HG02588 (cell line): Measurements from ENCODE around the gene C1RL.

Experiments
- ATAC-seq: cut with Tn5 transposase; IDR thresholded peaks from one replicate; pipeline ENCODE4 v1.9.1; 2021; ENCODE audit warnings: mild to moderate bottlenecking, moderate library complexity; ENCODE audit not compliant: unreplicated experiment

The C1RL gene

DNA sequence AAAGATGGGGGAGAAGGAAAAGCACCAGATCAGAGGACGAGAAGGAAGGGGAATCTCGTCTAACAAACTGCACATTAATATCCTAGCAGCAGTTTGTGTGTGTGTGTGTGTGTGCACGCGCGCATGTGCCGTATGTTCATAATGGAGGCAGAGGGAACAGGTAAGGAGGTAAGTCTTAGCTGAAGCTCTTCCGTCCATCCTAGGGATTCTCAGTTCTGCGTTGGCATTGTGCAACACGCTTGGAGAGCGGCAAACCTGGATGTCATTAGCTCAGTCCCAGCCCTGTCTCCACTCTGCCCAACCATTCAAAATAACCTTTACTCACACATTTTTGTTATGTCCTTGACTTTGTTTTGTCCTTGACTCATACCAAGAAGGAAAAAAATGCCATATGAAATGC is 15.1 kb downstream of the C1RL start:
- no peak for ATAC-seq

DNA sequence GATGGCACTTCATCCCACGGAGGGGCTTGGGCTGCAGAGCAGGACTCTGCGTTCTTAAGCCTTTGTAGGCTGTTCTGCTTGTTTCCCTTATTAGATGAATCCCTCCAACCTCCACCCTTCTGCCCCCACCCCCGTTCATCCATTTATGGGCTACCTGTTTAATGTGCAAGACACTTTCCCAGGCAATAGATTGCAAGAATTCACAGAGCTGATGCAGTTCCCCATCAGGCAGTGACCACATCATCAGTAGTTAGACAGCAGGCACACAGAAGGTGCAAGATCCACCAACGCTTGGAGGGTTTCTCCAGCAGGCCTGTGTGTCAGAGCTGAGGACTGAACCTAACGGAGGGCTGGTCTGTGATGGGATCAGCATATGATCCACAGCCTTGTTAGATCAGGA is 15.5 kb downstream of the C1RL start:
- ATAC-seq: no peak

DNA sequence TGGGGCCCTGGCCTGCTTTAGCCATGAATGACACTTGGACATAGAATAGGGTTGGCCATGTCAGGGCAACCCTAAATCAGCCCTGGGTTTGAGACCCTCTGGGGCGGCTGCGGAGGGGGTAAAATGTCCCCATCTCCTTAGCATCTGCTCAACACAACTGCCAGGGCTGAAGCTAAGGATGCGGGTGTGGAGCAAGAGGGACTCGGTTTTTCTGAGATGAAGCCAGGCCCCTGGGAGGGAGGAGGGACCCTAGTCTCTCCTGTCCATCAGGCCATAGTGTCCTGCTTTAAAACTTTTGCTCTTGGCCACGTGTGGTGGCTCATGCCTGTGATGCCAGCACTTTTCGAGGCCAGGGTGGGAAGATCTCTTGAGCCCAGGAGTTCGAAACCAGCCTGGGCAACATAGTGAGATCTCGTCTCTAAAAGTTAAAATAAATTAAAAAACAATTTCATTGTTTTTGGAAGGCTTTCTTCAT is 16.0 kb downstream of the C1RL start:
- no peak for ATAC-seq

DNA sequence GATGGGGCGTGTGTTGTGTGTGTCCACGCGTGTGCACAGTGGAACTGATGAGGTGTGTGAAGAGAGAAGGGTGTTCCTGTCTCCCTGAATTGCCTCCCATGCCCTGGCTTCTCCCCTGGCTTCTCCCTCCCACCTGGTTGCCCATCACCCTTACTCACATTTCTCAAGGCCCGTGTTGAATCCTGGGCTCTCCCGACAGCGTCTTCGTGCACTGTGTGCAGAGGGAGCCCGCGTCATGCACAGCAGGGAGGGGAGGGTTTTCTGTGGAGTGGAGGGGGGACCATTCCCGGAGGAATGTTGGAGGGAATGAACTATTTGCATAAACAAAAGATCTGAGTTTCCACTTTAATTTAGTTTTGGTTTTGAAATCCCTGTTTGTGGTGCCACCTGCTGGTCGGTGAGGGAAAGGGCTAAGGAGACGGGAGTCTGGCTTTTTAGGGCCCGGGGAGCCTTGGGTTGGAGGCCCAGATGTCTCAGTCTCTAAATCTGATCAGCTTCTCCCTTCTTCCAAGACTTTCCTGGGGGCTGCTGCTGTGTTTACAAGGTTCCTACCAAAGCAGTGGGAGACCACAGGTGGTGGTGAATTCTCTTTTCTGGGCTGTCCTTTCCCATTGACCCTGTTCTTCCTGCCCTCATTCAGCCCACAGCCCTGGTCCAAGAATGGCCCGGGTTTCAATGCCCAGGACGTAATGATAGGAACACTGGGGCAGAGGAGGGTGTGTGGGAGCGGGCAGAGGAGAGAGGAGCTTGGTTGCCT is 16.6 kb downstream of the C1RL start, which contains the start of gene C1R:
Gene C1R, minus strand, starts transcription at position 217 of the 757 bp plus-strand sequence. Its CDS starts 57 bp downstream, at position 160.
- ATAC-seq: no peak

DNA sequence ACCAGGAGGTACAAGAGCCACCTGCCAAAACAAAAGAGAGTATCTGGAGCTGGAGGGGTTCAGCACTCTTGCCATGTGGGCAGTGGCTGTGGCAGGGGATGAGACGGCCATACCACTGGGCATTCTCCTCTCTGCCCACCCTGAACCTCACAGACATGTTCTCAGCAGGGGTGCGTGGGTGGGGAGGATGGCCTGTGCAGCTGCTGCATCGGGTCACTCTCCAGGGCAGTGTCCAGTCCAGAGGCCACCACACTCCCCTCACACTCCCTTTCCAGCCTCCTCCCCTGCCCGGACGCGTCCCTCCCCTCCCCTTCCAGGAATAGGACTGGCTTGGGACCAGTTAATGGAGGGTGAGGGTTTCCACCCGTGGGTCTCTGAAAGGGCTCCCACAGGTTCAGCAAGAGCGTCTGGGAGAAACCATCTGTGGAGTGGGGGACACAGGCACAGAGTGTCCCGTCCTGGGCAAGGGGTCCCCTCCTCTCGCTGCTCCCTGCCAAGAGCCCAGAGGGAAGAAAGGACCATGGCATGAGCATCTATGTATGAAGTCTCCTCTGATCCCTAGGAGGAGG is 17.3 kb downstream of the C1RL start:
- no peak for ATAC-seq

DNA sequence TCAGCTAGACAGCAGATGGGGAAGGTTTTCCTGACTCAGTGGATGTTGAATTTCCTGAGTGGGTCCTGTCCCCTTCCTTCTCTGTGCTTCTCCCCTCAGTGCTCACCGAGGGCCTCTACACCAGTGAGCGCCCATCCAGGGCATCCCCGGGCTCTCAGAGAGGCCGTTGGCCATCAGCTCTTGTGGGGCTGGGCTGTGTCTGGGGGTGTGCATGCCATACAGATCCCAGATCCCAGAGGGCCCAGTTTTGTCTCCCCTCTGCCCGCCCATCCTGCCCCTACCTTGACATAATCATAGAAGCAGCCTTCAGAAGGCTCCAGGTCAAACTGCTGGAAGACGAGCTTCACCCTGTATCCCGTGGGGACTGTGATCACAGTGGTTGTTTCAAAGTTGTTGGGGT is 17.8 kb downstream of the C1RL start:
- no peak for ATAC-seq

DNA sequence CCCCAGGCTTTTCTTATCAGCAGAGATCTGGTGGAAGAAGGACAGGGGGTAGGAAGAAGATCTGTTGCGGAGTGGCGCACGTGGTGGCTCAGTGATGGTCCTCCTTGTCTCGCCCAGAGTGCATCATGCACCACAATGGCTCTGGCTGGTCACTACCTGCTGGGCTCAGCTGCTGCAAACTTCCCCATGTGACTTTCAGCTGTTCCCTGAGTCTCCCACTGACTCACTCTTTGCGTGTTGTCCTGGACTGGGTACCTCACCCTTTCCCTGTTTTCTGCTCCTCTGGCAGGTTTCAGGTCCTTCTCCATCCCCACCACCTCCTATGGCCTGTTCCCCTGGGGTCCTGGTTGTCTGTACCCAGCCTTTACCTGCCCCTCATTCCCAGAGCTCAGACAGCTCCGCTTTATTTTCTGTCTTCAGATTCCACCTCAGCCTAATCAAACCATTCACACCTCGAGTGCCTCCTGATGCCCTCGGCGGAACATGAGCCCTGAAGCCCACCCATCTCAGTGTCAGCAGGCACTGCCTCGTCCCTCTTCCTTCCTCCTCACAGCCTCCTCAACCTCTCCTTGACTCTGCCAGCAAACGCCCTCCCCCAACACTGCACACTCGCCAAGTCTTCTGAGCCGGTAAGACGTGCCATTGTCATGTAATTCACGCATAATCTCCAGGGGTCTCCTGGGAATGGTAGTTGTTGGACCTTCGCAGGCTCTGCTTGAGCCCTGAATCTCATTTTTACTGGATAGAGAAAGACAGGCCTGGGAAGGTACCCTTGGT is 18.6 kb downstream of the C1RL start:
- no peak for ATAC-seq

DNA sequence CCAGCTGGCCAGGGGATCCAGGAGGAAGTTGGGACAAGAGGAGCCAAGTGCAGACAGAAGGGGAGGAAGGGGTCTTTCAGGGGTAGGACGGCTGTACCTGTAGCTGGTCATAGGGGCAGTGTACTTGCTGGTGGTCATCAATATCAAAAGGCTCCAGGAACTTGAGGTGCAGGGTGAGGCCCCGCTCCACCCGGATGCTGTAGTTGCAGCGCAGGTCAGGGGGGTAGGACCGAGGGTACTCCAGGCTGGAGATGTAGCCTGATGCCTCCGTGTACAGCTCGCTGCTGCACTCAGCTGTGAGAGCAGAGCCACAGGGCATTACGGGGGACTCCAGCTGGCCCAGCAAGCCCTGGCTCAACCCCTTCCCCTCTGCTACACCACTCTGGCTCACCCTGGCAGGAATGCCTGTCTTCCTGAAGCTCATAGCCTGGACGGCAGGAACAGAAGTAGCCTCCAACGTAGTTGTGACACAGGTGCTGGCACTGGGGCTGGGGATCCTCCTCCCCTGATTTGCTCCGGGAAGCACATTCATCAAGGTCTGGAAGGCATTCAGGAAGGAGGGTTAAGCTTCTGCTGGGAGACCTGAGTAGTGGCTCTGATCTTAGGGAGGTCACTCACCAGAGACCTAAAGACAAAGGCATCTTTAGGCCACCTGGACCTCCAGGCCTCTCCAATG is 19.7 kb downstream of the C1RL start:
- no peak for ATAC-seq

DNA sequence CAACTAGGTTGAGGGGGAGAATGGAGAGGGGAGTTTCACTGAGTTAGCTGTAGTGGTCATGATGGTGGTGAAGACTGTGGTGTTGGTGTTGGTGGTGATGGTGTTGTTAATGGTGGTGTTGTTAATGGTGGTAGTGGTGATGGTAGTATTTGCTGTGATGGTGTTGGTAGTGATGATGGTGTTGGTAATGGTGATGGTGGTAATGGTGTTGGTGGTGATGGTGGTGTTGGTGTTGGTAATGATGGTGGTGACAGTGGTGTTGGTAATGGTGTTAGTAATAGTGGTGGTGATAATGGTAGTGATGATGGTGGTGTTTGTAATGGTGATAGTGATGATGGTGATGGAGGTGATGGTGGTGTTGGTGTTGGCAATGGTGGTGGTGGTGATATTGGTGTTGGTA is 25.9 kb downstream of the C1RL start:
- no peak for ATAC-seq

DNA sequence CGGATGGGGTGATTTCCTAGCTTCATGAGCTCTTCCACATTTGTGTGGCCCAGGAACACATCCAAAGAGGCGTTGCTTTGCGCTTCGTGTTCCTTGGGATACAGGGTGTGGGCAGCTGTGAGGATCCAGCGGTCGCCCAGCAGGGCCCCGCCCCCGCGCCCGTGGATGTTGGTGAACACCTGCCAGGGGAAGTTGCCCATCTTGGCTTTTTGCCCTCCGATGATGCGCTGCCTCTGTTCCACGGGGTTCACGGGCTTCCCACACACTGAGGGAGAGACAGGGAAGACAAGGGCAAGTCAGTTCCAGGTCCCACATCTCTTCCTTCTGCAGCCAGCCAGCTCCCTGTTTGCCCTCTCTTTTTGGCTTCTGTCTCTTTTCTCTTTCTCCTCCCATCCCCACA is 28.0 kb downstream of the C1RL start:
- ATAC-seq: no peak

DNA sequence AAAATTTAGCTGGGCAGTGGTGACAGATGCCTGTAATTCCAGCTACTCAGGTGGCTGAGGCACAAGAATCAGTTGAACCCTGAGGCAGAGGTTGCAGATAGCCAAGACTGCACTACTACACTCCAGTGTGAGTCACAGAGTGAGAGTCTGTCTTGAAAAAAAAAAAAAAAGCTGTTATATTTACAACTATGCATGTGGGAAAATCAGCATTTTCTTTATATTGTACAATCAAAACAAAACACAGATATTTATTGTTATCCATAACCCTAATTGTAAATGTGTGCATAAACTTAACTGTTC is 29.2 kb downstream of the C1RL start:
- ATAC-seq: no peak

DNA sequence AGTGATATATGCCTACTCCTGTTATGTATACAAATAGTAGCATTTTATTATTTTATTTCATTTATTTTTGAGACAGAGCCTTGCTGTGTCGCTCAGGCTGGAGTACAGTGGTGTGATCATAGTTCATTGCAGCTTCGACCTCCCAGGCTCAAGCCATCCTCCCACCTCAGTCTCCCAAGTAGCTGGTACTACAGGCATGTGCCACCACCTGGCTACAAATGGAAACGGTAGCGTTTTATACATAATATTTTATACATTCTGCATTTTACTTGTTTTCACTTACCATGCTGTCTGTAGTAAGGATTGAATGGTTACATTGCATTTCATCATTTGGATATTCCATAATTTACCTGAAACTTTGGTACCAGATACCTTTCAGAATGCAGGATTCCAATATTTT is 30.9 kb downstream of the C1RL start:
- no peak for ATAC-seq

DNA sequence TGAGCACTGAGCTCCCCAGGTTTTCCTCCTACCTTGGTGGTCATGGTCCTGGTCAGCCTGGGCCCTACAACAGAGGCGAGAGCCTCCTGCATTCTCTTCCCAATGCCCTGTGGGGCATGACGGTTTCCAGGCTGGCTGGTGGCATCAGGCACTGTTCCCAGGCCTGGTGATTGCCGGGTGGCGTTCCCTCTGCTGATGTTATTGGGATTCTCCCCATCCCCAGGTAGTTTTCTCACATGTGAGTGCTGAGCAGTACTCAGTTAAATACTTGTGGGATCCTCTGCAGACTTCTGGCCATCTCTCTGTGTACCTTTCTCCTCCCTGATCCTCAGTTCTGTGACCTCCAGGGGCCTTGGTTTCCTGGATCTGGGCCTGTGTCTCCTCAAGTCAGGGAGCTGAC is 32.5 kb downstream of the C1RL start:
- ATAC-seq: no peak

DNA sequence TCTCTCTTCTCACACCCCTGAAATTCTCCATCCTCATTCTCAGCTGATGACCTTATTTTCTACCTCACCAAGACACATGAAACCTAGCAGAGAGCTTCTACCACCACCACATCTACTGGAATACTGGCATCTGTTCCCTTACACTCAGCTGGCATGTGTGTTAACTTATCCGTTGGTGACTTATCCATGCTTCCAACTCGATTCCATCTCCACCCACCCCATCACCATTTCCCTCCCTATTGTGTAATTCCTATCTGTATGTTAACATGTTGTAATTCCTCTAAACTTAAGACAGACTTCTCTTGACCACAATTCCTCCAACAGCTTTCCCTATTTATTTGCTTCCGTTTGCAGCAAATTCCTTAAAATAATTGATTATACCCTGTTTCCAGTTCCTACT is 33.1 kb downstream of the C1RL start:
- no peak for ATAC-seq

DNA sequence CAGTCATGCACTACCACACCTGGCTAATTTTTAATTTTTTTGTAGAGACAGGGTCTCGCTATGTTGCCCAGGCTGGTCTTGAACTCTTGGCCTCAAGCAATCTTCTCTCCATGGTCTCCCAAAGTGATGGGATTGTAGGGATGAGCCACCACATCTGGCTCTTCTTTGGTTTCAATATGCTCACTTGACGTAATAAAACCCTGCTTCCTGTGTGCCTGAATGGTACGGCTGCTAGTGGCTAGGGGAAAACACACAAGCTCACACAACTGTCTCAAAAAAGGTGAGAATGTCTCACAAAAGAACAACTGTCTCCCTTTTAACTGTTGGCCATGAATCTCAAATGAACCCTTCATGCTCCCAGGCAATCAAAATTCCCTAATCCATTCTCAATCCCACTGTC is 33.5 kb downstream of the C1RL start:
- no peak for ATAC-seq

DNA sequence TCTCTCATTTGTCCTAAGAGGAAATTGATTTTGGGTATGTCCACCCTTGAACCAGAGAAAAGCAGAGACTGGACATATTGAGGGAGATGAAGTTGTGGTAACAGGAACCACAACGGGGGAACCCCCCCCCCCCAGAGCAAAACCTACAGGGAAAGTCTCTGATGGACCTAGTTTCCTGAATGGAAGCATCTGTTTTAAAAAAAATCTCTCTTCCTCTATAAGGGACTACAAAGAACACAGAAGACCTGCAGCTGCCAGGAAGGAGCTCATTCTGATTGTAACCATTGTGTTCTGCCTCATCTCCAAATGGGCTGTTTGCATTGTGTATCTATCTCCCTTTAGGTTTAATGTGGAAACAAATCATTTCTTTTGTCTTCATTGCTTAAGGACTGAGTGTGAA is 35.1 kb downstream of the C1RL start:
- ATAC-seq: no peak

DNA sequence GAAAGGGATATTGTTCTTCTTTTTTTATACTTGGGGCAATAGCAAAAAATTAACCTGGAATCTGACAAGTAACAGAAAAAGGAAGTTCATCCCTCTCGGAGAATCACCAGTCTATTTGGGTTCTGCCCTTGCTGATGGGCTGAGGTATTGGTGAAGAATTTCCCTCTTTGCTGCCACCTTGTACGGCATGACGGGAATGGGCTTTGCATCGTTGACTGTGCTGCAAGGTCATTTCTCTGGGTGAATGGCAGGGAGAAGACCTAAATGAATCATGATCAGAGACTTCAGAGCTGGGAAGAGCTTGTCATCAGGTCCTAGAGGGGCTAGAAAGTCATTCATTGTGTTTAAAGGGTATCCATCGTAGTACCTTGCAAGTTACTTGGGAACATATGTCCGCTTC is 36.5 kb downstream of the C1RL start:
- ATAC-seq: no peak

DNA sequence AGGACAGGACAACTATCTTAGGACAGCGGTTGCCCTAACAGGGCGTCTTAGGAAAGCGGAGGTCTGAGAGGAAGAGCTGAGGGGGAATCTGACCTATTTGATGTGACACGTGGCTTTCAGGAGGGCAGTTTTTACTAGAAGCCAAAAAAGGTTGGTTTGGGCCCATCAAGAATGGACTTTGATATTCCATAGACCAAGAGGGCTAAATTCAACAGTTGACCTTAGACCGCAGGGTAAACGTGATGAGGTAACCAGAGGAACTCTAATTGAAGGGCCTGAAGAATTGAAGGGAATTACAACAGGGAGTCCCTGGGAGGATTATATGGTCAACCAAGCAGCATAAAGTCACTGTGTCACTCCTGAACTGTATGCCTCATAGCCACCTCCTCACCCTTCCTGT is 37.0 kb downstream of the C1RL start:
- no peak for ATAC-seq

DNA sequence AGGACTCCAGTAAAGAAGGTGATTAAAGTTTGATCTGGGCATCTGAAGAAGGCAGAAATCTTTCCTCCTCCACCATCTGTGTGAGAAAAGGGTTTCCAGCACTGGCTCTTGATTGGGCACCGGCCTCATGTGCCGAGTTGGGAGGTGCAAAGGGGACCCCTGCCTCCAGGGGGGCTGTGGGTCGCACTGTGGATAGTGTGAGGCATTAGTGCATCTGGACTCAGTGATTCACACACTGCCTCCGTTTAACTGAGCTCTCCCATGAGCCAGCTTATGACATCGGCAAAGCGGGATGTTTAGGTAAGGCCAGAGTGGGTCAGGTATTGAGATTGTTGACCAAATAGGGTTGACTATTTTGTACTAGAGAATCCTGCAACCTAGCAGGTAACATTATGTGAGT is 39.6 kb downstream of the C1RL start:
- no peak for ATAC-seq

DNA sequence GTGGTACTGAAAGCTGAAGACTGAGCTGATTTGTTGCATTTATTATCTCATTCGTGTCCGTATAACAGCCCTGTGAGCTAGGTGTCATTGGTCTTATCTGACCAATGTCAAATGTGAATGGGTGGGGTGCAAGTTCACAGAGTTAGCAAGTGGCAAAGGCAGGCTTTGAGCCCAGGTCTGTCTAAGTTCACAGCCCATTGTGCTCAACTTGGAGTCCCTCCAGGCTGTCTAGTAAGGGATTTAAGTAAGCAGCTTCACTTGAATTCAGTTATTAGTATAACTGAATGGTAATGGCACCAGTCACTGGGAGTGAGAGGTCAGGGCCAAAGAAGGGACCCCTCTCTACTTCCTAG is 40.0 kb downstream of the C1RL start:
- no peak for ATAC-seq

DNA sequence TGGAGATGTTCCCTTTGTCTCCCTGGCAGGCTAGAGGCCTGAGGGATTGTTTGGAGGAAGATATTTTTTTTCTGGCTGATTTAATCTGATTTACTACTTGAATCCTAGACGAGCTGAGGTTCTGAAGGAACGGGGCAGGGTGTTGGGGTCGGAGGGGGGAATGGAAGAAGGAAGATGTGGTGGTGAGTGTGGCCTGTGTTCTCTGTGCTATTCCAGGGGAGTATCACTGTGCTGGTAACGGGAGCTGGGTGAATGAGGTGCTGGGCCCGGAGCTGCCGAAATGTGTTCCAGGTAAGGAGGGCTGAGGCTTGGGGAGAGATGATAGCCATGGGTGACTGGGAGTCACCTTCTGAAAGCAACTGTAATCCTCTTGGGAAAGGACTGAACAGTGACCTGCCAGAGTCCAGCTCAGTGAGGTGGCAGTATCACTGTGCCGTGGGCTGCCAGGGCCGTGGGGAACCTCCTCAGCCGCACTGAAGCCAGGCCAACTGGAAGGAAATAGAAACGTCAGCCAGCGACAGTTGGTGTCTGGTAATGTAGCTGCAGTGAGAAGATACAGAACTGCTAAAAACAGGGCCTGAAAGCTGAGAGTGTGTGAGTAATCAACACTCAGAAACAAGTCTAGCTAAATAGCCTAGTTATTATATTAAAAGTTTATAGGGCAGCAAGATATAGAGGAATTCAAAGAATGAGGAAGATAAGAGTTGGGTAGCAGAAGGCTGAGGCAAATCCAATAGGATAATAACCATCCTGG is 40.6 kb downstream of the C1RL start:
- no peak for ATAC-seq
